GM12874 (cell line): ENCODE results near the gene RUFY2.
A peak's percentile ranks its signal among the peaks of the same experiment; 100 is the strongest.

Source experiments
- CTCF ChIP-seq: IDR thresholded peaks from 2 replicates; pipeline ENCODE4 v1.5.1; 2011; ENCODE audit warnings: low read depth, mild to moderate bottlenecking, control low read depth, low read length, moderate library complexity; ENCODE audit not compliant: insufficient read depth

Gene RUFY2

DNA sequence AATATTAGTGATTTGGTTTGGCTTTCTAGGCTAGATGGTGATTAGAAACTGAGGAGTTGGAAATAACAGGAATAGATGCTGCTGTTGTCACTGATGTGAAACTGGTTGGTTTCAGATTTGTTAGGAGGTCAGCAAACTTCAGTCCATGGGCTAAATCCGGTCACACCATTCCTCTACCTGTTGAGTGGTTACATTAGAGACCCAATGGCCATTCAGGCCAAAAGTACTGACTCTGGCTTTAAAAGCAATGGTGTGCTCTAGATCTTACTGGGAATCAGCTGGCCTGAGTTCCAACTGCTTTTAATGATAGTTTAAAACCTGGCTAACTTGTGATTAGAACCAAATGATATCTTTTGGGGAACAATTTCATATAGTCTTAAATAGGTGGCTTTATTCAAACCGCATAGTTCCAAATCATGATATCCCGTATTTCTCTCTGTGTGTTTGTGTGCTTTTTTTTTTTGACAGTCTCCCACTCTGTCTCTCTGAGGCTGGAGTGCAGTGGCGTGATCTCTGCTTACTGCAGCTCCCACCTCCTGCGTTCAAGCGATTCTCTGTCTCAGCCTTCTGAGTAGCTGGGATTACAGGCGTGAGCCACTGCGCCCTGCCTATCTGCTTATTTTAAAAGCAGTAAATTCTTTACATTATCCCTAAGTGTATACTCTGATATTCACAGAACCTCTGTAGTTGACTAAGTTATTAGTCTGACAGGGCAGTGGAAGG, 66.6 kb downstream of the RUFY2 start:
- no peak for TF ChIP-seq CTCF

- no peak for TF ChIP-seq CTCF
These were observed 70.2 kb downstream of the RUFY2 start for GRCh38 chr10:68336754-68337351.

GRCh38 chr10:68334672-68335467, 72.2 kb downstream of the RUFY2 start:
- no peak for TF ChIP-seq CTCF

- no peak for TF ChIP-seq CTCF
These were observed 73.3 kb downstream of the RUFY2 start for GRCh38 chr10:68333440-68334431.

- TF ChIP-seq CTCF = no peak
These were observed 74.0 kb downstream of the RUFY2 start for GRCh38 chr10:68333058-68333395.

DNA sequence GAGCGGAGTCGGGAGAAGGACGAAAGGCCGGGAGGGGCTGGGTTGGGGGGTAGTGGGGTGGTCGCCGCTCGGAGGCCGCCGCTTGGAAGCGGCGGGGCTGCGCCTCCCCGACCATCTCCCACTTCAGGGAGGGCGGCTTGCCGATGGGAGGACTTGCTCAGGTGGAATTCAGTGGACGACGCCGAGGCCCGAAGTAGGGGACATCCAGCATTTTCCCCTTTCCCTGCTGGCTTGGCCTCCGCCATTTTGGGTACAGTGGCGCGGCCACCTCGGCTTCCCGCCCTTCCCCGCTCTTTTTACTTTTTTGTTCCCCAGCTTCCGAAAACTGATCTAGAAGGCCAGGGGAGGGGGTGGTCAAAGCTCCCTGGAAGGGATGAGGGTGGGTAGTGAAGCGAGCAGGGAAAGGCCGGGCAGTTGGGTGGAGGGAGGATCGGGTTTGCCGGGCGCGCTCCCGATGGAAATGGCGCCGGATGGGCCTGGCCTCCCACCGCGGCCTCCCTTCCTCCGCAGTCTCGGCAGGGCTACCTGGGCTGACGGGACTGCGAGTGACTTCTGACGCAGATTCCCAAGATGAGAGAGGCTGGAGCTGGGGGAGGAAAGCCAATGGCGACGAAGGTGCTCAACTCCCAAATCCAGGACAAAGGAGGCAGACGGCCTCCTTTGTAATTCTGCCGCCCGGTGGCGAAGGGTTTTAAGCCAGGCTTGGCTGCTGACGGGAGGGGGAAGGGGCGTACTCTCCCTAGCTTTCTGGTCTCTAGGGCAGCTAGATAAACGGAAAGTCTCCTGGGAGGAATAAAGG, 74.6 kb downstream of the RUFY2 start, which contains the start of gene PBLD:
TSS of gene PBLD (minus strand) at position 670 of the 799 bp plus-strand sequence. CDS start 26,084 bp downstream, outside the sequence.
- peak; percentile 49 for TF ChIP-seq CTCF
